ENCODE results near the gene IRF2BP2. TPM values are rescaled to one million over a fixed set of nuclear protein-coding genes. Genes with fewer than 3 reads are reported as not detected.

The IRF2BP2 gene
- total and polyA plus RNA-seq, 2 of the 13 experiments (the other 11 are each of a cell fraction or from before 2014, with no cell fraction given), result 140 to 147 TPM

GRCh38 chr1:234617986-234618736 lies 8.2 kb upstream of the IRF2BP2 start (continued):
- TF ChIP-seq REXO4 (CRISPR knock-in tag; IDR thresholded peaks at IDR 0.05; ENCODE audit: borderline replicate concordance) (no peak), HOXA3 (CRISPR knock-in tag; IDR thresholded peaks at IDR 0.05) (no peak), TP53 (CRISPR knock-in tag; conservative IDR thresholded peaks at IDR 0.05) (peak; percentile 100), ZFP1 (CRISPR knock-in tag; IDR thresholded peaks at IDR 0.05) (0 out of 2 replicates have a peak, but pooled peaks have one; percentile 41), DRAP1 (CRISPR knock-in tag; IDR thresholded peaks at IDR 0.05) (peak; percentile 52; the same call in 1 of the 2 replicates), ZFP90 (CRISPR knock-in tag; IDR thresholded peaks at IDR 0.05; ENCODE audit: borderline replicate concordance) (no peak), ZC3H13 (CRISPR knock-in tag; IDR thresholded peaks at IDR 0.05) (no peak), SOX13 (IDR thresholded peaks at IDR 0.05) (no peak), SOX13 (CRISPR knock-in tag; conservative IDR thresholded peaks at IDR 0.05 in 1 of 2, IDR thresholded peaks at IDR 0.05 in 1 of 2) (0 out of 4 replicates have a peak, but pooled peaks of 1 of the 2 experiments have one; percentile 23), KIAA2018 (CRISPR knock-in tag; IDR thresholded peaks at IDR 0.05; ENCODE audit: borderline replicate concordance) (no peak), ZNF124 (CRISPR knock-in tag; IDR thresholded peaks at IDR 0.05) (0 out of 2 replicates have a peak, but pooled peaks have one; percentile 33), TCF12 (IDR thresholded peaks at IDR 0.05) (no peak), TCF12 (CRISPR knock-in tag; IDR thresholded peaks at IDR 0.05) (no peak), ZNF660 (CRISPR knock-in tag; IDR thresholded peaks at IDR 0.05; ENCODE audit: borderline replicate concordance, low read depth) (no peak), PRDM10 (CRISPR knock-in tag; IDR thresholded peaks at IDR 0.05; ENCODE audit: low read depth) (no peak), SATB2 (CRISPR knock-in tag; IDR thresholded peaks at IDR 0.05) (no peak), ELF4 (CRISPR knock-in tag; IDR thresholded peaks at IDR 0.05; ENCODE audit: borderline replicate concordance) (no peak)

Data from HepG2 (cell line).